GM12801 (cell line): ENCODE data around the gene BMP5.

Source experiments
- CTCF ChIP-seq: IDR thresholded peaks from one replicate; pipeline ENCODE4 v1.5.1; 2011; ENCODE audit warnings: control low read depth; ENCODE audit not compliant: insufficient read length; ENCODE audit errors: extremely low read depth

Gene BMP5

GRCh38 chr6:55794136-55794812 is 81.1 kb downstream of the BMP5 start:
- no peak for TF ChIP-seq CTCF

- TF ChIP-seq CTCF = no peak
These were observed 90.1 kb downstream of the BMP5 start for GRCh38 chr6:55785273-55785672.

DNA sequence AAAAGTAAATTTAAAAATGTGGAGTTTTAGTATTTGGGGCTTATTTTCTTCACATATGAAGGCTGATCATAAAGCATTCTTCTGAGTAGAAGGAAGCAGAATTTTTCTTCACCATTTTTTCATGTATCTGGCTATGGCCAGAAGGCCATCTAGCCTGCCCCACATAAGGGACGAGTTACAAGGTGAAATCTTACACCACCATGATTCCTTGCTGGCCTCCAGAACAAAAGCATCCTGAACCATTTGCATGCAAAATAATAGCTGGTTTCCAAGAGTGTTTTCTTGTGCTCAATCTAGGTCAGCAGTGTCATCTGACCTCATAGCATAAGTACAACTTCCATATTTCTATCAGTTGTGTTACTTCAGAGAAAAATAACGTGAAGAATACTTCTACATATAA is 93.1 kb downstream of the BMP5 start:
- TF ChIP-seq CTCF = no peak

- TF ChIP-seq CTCF = no peak
These were observed 96.7 kb downstream of the BMP5 start for GRCh38 chr6:55778705-55779104.

- no peak for TF ChIP-seq CTCF
These were observed 97.9 kb downstream of the BMP5 start for GRCh38 chr6:55777469-55777868.

- TF ChIP-seq CTCF = no peak
These were observed 99.3 kb downstream of the BMP5 start for GRCh38 chr6:55776113-55776512.

- no peak for TF ChIP-seq CTCF
These were observed 100.4 kb downstream of the BMP5 start for GRCh38 chr6:55775029-55775318.
